HG03354 (cell line): Measurements from ENCODE around the gene SSBP1.
A peak's percentile ranks its signal among the peaks of the same experiment; 100 is the strongest.
"Not testable (repeated sequence)": the region's sequence is repeated elsewhere in the genome, so short reads cannot be mapped to it uniquely, and the experiment has no call there.

Experiments
- ATAC-seq: cut with Tn5 transposase; IDR thresholded peaks from one replicate; pipeline ENCODE4 v1.9.1; 2021; ENCODE audit warnings: mild to moderate bottlenecking; ENCODE audit not compliant: unreplicated experiment, poor library complexity, severe bottlenecking

SSBP1 gene

GRCh38 chr7:141737836-141738591, at the start of gene SSBP1:
SSBP1 (plus strand) TSS chr7:141738358; CDS start chr7:141739167, 809 bp downstream.
- peak; percentile 92 for ATAC-seq

- ATAC-seq, result not testable (repeated sequence)
Observed at GRCh38 chr7:141689072-141689825, 48.9 kb upstream of the SSBP1 start.

GRCh38 chr7:141691540-141691939, 46.6 kb upstream of the SSBP1 start:
- ATAC-seq, result no peak

GRCh38 chr7:141691961-141692360, 46.2 kb upstream of the SSBP1 start:
- no peak for ATAC-seq

- no peak for ATAC-seq
Observed at GRCh38 chr7:141693082-141693481, 45.1 kb upstream of the SSBP1 start.

- no peak for ATAC-seq
Observed at GRCh38 chr7:141695803-141696289, 42.3 kb upstream of the SSBP1 start.

- no peak for ATAC-seq
Observed at GRCh38 chr7:141696348-141696747, 41.8 kb upstream of the SSBP1 start.

- no peak for ATAC-seq
Observed at GRCh38 chr7:141697211-141697871, 40.8 kb upstream of the SSBP1 start.

GRCh38 chr7:141698247-141699015, 39.7 kb upstream of the SSBP1 start:
- ATAC-seq, result no peak

GRCh38 chr7:141699860-141700259, 38.3 kb upstream of the SSBP1 start:
- no peak for ATAC-seq

GRCh38 chr7:141700296-141700847, 37.8 kb upstream of the SSBP1 start:
- no peak for ATAC-seq

GRCh38 chr7:141700848-141701371, 37.2 kb upstream of the SSBP1 start:
- peak; percentile 0 for ATAC-seq

GRCh38 chr7:141701489-141702046, 36.6 kb upstream of the SSBP1 start:
- peak; percentile 88 for ATAC-seq

- peak; percentile 77 for ATAC-seq
Observed at GRCh38 chr7:141702047-141702567, 36.1 kb upstream of the SSBP1 start, which contains the start of gene DENND11. DENND11 (minus strand) TSS chr7:141702166; CDS start chr7:141702153, 13 bp downstream.

GRCh38 chr7:141702892-141703291, 35.3 kb upstream of the SSBP1 start:
- no peak for ATAC-seq

- ATAC-seq, result no peak
Observed at GRCh38 chr7:141704112-141704511, 34.0 kb upstream of the SSBP1 start.

GRCh38 chr7:141704741-141705140, 33.4 kb upstream of the SSBP1 start:
- no peak for ATAC-seq

- no peak for ATAC-seq
Observed at GRCh38 chr7:141706239-141707064, 31.7 kb upstream of the SSBP1 start.
